ENCODE results near the gene KLF11.

KLF11 gene
- total RNA-seq = 8.8 to 22.8 (median 16.8) reads per million in 3 experiments

DNA sequence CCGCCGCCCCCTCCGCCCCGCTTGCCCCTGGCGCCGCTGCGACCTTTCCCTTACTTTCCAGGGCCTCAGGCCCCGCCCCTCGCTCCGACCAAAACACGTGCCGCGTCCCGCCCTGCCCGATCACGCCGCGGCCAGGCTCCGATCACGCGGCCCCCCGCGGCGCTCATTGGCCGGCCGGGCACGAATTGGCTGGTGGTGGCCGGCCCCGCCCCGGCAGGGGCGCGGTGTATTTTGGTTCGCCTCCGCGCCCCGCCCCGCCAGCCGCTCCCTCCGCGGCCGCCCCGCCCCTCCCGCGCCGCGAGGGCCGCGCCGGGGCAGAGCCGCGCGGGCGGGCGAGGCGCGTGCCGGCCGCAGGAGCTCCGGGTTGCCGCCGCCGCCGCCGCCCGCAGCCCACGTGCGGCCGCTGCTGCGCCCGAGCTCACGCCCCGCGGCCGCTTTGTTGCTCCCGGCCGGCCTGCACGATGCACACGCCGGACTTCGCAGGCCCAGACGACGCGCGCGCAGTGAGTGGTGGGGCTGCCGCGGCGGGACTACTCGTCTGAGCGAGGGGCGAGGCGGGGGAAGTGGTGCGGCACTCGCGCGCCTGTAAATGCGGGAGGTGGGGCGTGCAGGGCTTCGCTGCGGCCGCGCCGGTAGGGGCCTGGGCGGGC is at the start of gene KLF11:
TSS of gene KLF11 (plus strand) at position 295 of the 650 bp plus-strand sequence. CDS start at position 462, 167 bp downstream.
- peak; percentile 78 for DNase-seq

DNA sequence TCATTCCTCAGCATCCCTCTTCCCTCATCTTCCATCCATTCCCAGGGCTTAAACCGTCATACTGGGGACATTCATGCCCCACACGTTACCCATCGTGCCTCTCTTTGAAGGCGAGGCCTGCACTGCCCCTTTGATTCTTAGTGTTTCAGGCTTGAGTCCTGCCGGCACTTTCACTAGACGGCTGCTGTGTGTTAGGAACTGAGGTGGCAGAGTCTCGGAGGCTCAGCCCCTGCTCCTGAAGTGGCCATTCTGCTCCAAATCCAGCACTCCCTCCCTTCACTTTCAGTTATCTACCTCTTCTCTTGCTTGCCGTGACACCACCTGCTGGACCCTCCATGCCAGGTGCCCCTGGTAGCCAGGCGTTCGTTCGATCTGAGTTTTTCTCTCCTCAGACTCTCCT is 48.9 kb upstream of the KLF11 start:
- DNase-seq = no peak

- no peak for DNase-seq
Observed at GRCh38 chr2:9995059-9995458, 48.3 kb upstream of the KLF11 start.

DNA sequence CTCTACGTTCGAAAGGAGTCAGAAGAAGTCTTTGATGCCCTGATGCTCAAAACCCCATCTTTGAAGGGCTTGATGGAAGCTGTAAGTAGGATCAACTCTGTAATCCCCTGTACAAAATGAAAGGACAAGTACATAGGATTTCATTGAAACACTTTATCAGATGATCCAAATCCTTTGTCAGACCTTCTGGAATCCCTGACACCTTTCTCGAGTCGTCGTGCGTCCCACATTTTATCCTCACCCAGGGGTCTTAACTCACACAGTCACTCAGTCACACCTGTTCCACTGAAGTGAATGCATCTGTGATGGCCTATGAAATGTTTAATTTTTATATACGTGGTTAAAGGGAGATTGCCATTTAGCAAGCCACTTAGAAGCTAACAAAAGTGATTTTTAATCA is 47.0 kb upstream of the KLF11 start:
- DNase-seq = no peak

DNA sequence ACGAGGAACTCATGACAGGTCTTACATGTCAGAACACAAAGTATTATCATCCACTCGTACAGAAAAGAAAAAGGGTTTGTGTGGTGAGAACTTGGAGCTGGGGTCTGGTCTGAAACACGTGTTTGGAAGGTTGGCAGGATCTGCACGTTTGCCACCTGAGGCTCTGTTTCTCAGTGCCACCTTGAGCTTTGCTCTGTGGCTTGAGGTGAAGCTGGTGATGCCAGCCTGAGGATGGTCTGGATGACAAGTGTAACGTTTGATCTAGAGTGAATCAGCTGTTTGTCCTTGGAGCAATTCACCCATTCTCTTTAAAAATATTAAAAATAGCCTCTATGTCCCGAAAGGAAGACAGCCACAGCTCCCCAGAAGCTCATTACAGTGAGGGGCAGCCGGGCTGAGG is 45.4 kb upstream of the KLF11 start:
- no peak for DNase-seq

DNA sequence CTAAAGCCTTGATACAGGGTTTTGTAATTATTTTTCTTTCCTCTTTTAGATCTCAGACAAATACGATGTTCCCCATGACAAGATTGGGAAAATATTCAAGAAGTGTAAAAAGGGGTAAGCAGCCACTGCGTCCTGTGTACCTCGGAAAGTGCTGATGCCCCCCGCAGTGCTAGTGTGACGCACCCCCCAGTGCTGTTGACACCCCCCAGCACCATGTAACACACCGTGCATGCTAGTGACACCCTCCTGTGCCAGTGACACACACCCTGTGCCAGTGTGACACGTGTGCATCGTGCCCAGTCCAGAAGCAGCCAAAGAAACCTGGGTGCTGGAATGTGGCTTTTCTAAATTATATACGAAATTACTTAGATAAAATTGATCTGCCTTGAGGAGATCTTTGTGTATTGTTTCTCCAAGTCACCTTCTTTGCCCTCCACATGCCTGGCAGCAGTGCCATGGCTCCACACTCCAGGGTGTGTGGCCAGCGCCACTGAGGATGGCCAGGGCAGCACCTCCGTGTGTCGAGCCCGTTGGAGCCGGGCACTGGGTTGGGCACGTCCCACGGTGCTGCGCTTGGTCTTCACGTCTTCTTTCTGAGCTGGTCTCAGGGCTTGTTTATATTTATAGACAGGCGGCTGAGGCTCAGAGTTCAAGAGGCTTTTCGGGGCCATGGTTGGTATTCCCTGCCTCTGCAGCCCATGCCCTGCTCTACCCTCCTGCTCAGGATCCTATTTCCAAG is 44.3 kb upstream of the KLF11 start:
- DNase-seq = no peak

- no peak for DNase-seq
Observed at GRCh38 chr2:9999693-10000092, 43.7 kb upstream of the KLF11 start.

DNA sequence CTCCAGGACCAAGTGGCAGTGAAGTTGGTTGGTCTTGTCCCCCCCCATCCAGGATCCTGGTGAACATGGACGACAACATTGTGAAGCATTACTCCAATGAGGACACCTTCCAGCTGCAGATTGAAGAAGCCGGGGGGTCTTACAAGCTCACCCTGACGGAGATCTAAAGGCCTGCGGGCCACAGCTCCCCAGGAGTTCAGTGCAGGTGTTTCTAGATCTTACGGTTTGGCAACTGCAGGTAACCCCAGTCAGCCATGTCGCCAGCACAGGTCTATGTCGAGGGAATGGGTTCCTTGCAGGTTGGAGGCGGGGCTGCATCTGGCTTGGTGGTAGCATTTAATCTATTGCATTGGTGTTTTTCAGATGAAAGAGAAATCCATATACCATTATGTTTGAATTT is 42.8 kb upstream of the KLF11 start:
- DNase-seq = no peak

DNA sequence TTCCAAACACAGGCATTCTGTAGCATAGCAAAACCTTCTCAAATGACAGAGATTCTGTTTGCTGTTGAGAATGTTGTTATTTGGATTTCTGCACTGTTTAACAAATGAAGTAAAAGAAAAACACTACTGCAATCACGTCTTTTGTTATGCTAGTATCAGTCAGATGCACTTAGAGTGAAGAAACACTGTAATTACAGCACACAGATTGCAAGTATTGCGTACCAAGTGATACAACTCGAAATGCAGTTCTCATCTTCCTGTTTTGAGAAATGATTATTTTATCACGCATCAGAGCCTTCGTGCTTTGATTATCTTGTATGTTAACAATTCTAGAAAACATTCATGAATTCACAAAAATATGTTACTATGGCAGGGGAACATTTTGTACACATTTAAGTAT is 41.8 kb upstream of the KLF11 start:
- no peak for DNase-seq

GRCh38 chr2:10002109-10002508 is 41.2 kb upstream of the KLF11 start:
- DNase-seq = no peak

- DNase-seq = no peak
Observed at GRCh38 chr2:10002681-10003080, 40.7 kb upstream of the KLF11 start.

- DNase-seq = no peak
Observed at GRCh38 chr2:10003206-10004125, 39.9 kb upstream of the KLF11 start.

DNA sequence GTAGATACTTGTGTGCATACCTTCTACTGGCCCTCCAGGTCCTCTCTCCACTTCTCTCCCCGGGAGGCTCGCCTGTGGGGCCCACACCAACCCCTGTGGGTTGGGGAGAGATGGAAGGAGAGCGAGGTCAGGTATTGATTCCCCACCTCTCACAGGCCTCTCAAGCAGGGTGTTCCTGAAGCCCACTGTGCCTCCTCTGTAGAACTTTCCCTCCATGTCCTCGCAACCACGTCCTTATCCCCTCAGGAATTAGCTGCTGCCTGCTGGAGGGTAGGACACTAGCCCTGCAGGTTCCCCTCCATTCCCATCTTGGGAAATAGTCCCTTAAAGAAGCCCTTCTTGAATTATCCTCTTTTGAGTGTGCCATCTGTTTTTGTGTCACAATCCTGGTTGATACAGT is 38.9 kb upstream of the KLF11 start:
- no peak for DNase-seq

GRCh38 chr2:10004836-10005235 is 38.5 kb upstream of the KLF11 start:
- DNase-seq = no peak

- no peak for DNase-seq
Observed at GRCh38 chr2:10005461-10006235, 37.7 kb upstream of the KLF11 start.

- no peak for DNase-seq
Observed at GRCh38 chr2:10006236-10007161, 36.9 kb upstream of the KLF11 start.

- no peak for DNase-seq
Observed at GRCh38 chr2:10007435-10007834, 35.9 kb upstream of the KLF11 start.

DNA sequence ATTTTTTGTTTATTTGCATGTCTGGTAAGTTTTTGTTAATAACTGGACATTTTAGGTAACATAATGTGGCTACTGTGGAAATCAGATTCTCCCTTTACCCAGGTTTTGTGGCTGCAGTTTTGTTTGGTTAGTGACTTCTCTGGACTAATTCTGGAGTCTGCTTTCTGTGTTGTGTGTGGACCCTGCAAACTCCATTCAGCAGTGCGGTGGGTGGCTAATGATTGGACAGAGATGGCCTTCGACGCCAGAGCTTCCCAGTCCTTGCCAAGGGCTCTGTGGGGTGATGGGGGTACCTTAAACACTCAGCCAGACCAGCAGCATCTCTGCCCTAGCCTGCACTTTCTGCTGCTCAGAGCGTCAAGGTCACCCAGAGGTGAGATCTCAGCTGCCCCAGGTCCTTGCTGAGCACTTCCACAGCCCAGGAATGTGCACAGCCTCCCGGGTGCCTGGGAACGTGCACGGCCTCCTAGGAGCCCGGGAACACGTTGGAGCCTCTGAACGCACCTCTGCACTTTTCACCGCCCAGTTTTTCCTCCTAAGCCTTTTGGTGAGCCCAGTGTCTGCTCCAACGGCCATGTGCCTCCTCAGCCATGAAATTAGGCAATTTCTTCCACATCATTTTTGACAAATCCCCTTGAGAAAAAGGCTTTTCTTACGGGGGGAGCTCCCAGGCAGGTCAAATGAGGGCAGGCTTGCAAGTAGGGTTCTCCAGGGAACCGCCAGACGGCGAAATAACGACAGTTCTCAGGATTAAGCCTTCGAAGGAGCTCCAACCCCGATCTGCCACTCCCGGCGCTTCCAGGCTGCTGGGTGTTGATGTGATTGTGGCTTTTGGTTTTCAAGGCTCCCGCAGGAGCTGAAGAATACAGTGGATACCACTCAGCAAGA is 35.2 kb upstream of the KLF11 start:
- DNase-seq = no peak

DNA sequence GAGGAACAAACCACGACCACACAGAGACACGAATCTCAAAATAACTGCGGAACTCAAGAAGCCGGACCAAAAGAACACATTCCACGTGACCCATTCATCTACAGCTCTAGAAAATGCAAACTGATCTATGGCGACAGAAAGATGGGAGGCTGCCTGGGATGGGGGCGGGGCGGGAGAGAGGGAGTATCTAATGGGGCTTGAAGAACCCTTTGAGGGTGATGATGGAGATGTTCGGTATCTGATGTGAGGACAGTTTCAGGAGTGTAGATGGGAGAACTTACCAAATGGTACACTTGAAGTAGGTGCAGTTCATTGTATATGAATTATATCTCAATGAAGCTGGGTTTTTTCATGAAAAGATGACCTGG is 34.6 kb upstream of the KLF11 start:
- DNase-seq = no peak

- no peak for DNase-seq
Observed at GRCh38 chr2:10009271-10009810, 34.0 kb upstream of the KLF11 start.

Measured in central memory CD4-positive, alpha-beta T cell (primary cell).